ENCODE data around the gene CCDC150. TPM values are rescaled to one million over a fixed set of nuclear protein-coding genes. Genes with fewer than 3 reads are reported as not detected.

Gene CCDC150
- total RNA-seq, 2 experiments from 2014 or later = 29.7 to 40.8 TPM

- ChIA-PET CTCF (ENCODE audit: unreplicated experiment) (no interaction called here), POLR2A (interaction anchor here (0.6 kb wide), 1 partner anchor 911 kb away, joined by 3 read pairs; no protein-coding TSS in a partner anchor)
- Histone ChIP-seq H3K36me3 (ENCODE audit: insufficient read depth, low read length) (no peaks in the 10 kb centered on the region), H4K20me1 (ENCODE audit: insufficient read depth, low read length) (no peaks in the 10 kb centered on the region), H3K9me2 (ENCODE audit: insufficient read depth, low read length) (no peaks in the 10 kb centered on the region), H3K9me3 (ENCODE audit: low read length) (no peaks in the 10 kb centered on the region), H3K4me2 (ENCODE audit: low read length) (no peak overlapping the region), H3K79me2 (ENCODE audit: insufficient read depth, low read depth, low read length) (no peaks in the 10 kb centered on the region), H3K27ac (ENCODE audit: low read depth, low read length, poor library complexity, severe bottlenecking) (no peak overlapping the region), H3K4me3 (ENCODE audit: low read depth, low read length, poor library complexity, severe bottlenecking) (no peak overlapping the region), H3K4me1 (ENCODE audit: insufficient read depth, low read length, poor library complexity, severe bottlenecking) (no peaks in the 10 kb centered on the region), H2AFZ (ENCODE audit: low read length) (no peak overlapping the region)
- no peak for DNase-seq (ENCODE audit: low spot score)
- intact Hi-C loops (cut with micrococcal nuclease; ENCODE audit: unreplicated experiment) = no loop called here
- TF ChIP-seq EZH2phosphoT487 (IDR thresholded peaks at IDR 0.05; ENCODE audit: borderline replicate concordance, low read depth, low read length) = no peak
- no peak for TF ChIP-seq CTCF (conservative IDR thresholded peaks at IDR 0.05; ENCODE audit: low read length)
- BruUV-seq (replicated peaks) = no TSS peak
Observed at GRCh38 chr2:196743165-196743564, 103.7 kb downstream of the CCDC150 start.

- Histone ChIP-seq H3K79me2 (ENCODE audit: insufficient read depth, low read depth, low read length) (no peaks in the 10 kb centered on the region), H4K20me1 (ENCODE audit: insufficient read depth, low read length) (no peaks in the 10 kb centered on the region), H2AFZ (ENCODE audit: low read length) (no peak overlapping the region), H3K4me1 (ENCODE audit: insufficient read depth, low read length, poor library complexity, severe bottlenecking) (peaks cover 8% of the 10 kb centered on the region), H3K4me2 (ENCODE audit: low read length) (no peak overlapping the region), H3K4me3 (ENCODE audit: low read depth, low read length, poor library complexity, severe bottlenecking) (no peak overlapping the region), H3K9me3 (ENCODE audit: low read length) (no peaks in the 10 kb centered on the region), H3K27ac (ENCODE audit: low read depth, low read length, poor library complexity, severe bottlenecking) (no peak overlapping the region), H3K9me2 (ENCODE audit: insufficient read depth, low read length) (no peaks in the 10 kb centered on the region), H3K36me3 (ENCODE audit: insufficient read depth, low read length) (no peaks in the 10 kb centered on the region)
- intact Hi-C loops (cut with micrococcal nuclease; ENCODE audit: unreplicated experiment) = no loop called here
- TF ChIP-seq CTCF (conservative IDR thresholded peaks at IDR 0.05; ENCODE audit: low read length) (no peak), EZH2phosphoT487 (IDR thresholded peaks at IDR 0.05; ENCODE audit: borderline replicate concordance, low read depth, low read length) (no peak)
- POLR2A ChIA-PET = no interaction called here
- CTCF ChIA-PET (ENCODE audit: unreplicated experiment) = interaction anchor here (0.5 kb wide), 1 partner anchor 384 kb away, joined by 6 read pairs; no protein-coding TSS in a partner anchor
- no TSS peak for BruUV-seq (replicated peaks)
- DNase-seq (ENCODE audit: low spot score) = no peak
Observed at GRCh38 chr2:196745711-196746110, 106.2 kb downstream of the CCDC150 start.

DNA sequence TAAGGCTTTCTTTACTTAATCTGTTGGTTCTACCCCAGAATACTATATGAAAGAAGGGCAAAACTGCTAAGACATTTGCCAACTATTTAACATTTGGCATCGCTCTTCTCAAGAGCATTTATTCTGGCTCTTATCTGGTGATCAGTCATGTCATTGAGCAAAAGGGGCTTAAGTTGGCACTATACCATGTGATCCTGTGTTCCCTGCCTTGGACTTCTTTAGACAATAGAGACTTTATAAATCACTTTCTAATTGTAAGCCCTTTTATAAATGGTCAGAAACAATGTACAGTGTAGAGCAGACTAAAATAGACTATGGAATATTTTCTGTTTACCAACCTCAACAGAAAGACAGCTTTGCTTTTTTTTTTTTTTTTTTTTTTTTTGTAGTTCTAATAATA lies 107.9 kb downstream of the CCDC150 start:
- Histone ChIP-seq H3K79me2 (ENCODE audit: insufficient read depth, low read depth, low read length) (no peaks in the 10 kb centered on the region), H3K4me3 (ENCODE audit: low read depth, low read length, poor library complexity, severe bottlenecking) (no peak overlapping the region), H3K9me3 (ENCODE audit: low read length) (no peaks in the 10 kb centered on the region), H3K36me3 (ENCODE audit: insufficient read depth, low read length) (no peaks in the 10 kb centered on the region), H3K4me1 (ENCODE audit: insufficient read depth, low read length, poor library complexity, severe bottlenecking) (peaks cover 8% of the 10 kb centered on the region), H3K4me2 (ENCODE audit: low read length) (no peak overlapping the region), H3K9me2 (ENCODE audit: insufficient read depth, low read length) (no peaks in the 10 kb centered on the region), H3K27ac (ENCODE audit: low read depth, low read length, poor library complexity, severe bottlenecking) (no peak overlapping the region), H2AFZ (ENCODE audit: low read length) (no peak overlapping the region), H4K20me1 (ENCODE audit: insufficient read depth, low read length) (no peaks in the 10 kb centered on the region)
- POLR2A ChIA-PET = interaction anchor here (0.6 to 1.5 kb wide), 2 partner anchors 19 to 52 kb away, joined by 3 read pairs; no protein-coding TSS in a partner anchor
- CTCF ChIA-PET (ENCODE audit: unreplicated experiment) = no interaction called here
- intact Hi-C loops (cut with micrococcal nuclease; ENCODE audit: unreplicated experiment) = no loop called here
- no peak for TF ChIP-seq EZH2phosphoT487 (IDR thresholded peaks at IDR 0.05; ENCODE audit: borderline replicate concordance, low read depth, low read length)
- TF ChIP-seq CTCF (conservative IDR thresholded peaks at IDR 0.05; ENCODE audit: low read length) = no peak
- BruUV-seq (replicated peaks) = no TSS peak
- DNase-seq (ENCODE audit: low spot score) = no peak

Measured in OCI-LY7 (cell line).